SKM-1 (cell line): ENCODE data around the gene APOC3.
"Not testable (repeated sequence)": the region's sequence is repeated elsewhere in the genome, so short reads cannot be mapped to it uniquely, and the experiment has no call there.

Experiments
- DNase-seq: peaks from one replicate; lab custom pipeline; 2025; ENCODE audit not compliant: unreplicated experiment; lab: John Stamatoyannopoulos, UW

APOC3 gene

GRCh38 chr11:116828632-116829524, 829 bp upstream of the APOC3 start:
- DNase-seq, result no peak

DNA sequence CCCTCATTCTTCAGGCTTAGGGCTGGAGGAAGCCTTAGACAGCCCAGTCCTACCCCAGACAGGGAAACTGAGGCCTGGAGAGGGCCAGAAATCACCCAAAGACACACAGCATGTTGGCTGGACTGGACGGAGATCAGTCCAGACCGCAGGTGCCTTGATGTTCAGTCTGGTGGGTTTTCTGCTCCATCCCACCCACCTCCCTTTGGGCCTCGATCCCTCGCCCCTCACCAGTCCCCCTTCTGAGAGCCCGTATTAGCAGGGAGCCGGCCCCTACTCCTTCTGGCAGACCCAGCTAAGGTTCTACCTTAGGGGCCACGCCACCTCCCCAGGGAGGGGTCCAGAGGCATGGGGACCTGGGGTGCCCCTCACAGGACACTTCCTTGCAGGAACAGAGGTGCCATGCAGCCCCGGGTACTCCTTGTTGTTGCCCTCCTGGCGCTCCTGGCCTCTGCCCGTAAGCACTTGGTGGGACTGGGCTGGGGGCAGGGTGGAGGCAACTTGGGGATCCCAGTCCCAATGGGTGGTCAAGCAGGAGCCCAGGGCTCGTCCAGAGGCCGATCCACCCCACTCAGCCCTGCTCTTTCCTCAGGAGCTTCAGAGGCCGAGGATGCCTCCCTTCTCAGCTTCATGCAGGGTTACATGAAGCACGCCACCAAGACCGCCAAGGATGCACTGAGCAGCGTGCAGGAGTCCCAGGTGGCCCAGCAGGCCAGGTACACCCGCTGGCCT, 641 bp downstream of the APOC3 start:
- no peak for DNase-seq

DNA sequence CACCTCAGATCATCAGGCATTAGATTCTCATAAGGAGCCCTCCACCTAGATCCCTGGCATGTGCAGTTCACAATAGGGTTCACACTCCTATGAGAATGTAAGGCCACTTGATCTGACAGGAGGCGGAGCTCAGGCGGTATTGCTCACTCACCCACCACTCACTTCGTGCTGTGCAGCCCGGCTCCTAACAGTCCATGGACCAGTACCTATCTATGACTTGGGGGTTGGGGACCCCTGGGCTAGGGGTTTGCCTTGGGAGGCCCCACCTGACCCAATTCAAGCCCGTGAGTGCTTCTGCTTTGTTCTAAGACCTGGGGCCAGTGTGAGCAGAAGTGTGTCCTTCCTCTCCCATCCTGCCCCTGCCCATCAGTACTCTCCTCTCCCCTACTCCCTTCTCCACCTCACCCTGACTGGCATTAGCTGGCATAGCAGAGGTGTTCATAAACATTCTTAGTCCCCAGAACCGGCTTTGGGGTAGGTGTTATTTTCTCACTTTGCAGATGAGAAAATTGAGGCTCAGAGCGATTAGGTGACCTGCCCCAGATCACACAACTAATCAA, 2.2 kb downstream of the APOC3 start:
- DNase-seq, result no peak

- DNase-seq, result no peak
Observed at GRCh38 chr11:116832350-116833290, 2.9 kb downstream of the APOC3 start.

GRCh38 chr11:116833491-116833815, 3.7 kb downstream of the APOC3 start:
- DNase-seq, result no peak

- no peak for DNase-seq
Observed at GRCh38 chr11:116833816-116834534, 4.3 kb downstream of the APOC3 start.

DNA sequence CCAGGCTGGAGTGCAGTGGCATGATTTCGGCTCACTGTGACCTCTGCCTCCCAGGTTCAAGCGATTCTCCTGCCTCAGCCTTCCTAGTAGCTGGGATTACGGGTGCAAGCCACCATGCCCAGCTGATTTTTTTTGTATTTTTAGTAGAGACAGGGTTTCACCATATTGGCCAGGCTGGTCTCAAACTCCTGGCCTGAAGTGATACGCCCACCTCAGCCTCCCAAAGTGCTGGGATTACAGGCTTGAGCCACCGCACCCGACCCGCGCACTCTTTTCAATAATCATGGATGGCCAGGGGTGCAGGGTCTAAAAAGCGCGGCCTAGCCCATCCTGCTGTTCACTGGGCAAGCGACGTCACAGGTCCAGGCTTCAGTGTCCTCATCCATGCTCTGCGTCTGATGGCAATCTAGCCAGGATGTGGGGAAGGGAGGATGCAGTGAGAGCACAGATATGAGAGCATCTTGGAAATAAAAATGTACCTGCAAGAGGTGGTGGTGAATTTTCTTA, 4.9 kb downstream of the APOC3 start:
- DNase-seq, result not testable (repeated sequence)

DNA sequence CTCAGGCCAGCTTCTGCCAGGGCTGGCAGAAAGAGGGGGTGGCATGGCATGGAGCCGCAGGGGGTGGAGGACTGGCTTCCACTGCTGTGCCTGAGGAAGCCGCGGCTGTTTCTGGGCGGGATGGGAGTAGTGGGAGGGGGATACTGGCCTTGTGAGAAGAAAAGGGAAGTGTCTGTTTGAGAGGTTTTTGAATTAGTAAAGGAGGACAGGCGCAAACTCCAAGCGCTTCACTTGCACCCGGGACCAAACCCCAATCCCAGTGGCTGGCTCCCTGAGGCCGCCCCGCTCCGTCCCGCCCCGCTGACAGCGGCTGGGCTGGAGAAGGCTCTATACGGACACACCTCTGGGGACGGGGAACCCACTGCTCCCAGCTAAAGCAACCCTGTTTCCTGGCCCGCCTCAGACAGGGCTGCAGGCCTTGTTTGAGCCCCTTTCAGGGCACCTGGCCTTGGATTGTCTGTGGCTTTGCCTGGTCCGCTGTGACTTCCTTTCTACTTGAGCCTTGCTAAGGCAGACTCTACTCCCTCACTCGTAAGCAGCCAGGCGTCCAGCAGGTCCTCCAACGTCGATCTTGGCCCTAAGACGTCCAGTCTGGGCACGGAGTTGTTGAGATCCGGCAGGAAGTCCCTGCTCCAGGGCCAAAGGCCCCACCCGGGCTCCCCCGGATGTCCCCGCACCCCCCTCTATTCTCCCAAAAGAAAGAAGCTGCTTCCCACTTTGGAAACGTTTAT, 5.5 kb downstream of the APOC3 start:
- DNase-seq, result peak; percentile 51

- peak; percentile 69 for DNase-seq
Observed at GRCh38 chr11:116835791-116836631, 6.3 kb downstream of the APOC3 start.

DNA sequence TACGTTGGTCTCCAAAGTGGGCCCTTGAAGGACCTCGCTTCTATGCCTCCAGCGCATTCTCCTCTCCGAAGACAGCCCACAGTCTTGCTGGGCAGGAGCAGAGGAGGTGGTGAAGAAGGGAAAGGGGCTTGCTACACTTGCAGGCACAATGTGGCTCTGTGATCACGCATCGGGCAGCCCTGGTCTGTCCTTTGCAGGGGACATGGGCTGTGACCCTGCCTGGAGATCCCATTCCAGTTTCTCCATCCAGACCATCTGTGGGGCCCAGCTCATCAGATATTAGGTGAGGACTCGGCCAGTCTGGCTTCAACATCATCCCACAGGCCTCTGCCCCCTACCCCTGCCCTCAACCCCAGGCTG, 6.9 kb downstream of the APOC3 start:
- DNase-seq, result no peak

DNA sequence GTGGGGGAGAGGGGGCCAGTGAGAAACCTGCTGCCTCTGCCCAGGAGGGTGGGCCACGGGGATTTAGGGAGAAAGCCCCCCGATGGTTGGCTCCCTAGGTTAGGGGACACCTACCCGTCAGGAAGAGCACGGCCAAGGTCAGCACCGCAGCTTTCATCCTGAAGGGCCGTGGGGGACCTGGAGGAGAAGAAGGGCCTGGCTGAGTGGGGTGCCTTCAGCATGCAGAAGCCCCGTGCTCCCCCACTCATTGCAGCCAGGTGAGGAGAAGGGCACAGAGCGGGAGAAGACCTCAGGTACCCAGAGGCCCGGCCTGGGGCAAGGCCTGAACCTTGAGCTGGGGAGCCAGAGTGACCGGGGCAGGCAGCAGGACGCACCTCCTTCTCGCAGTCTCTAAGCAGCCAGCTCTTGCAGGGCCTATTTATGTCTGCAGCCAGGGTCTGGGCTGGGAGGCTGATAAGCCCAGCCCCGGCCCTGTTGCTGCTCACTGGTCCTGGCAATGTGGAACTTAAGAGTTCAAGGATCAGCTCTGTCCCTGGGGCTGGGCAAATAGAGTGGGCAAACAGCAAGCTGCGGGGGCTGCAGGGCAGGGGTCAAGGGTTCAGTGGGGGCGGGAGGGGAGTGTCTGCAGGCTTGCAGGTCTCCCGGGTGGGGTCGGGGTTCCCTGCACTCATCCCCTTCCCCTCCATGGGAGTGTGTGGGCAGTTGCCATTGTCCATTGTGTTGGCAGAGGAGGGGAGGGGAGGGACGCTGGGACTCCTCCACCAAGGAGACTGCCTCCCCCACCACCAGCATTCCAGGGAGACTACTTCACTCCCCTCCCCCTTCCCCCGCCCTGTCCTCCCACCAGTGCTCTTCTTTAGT, 7.8 kb downstream of the APOC3 start, which contains the start of gene APOA1:
TSS of gene APOA1 (minus strand) at position 392 of the 861 bp plus-strand sequence. CDS start at position 157, 235 bp downstream.
- no peak for DNase-seq

DNA sequence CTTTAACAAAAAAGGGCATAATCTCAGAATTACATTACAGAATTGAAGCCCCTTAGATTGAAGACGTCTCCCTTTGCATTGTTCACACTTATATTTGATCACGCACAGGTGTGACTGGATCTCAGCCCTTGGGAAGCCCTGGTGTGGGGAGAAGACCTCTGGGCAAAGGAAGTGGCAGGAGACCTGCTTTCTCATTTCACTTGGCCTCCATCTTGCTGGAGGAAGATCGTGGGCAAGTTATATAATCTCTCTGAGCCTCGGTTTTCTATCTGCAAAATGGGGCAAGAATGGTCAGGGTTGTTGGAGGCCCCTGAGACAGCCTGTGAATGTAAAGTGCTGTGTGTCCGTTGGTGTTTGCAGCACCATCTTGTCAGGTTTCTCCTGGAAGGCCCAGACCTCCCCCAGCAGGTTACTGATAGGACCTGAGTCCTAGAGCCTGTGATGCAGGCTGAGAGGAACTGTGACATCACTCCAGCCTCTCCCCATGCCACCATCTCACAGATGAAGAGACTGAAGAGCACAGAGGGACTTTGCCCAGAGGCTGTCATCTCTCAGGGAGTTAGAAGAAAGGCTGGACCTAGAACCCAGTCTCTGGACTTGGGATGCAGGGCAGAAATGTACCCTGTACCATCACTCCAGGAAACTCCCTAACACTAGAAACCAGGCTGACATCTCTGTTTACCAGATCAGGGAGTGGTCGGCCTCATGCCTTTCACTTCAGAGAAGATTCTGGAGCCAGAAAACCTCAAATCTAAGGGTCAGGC, 8.8 kb downstream of the APOC3 start:
- no peak for DNase-seq

DNA sequence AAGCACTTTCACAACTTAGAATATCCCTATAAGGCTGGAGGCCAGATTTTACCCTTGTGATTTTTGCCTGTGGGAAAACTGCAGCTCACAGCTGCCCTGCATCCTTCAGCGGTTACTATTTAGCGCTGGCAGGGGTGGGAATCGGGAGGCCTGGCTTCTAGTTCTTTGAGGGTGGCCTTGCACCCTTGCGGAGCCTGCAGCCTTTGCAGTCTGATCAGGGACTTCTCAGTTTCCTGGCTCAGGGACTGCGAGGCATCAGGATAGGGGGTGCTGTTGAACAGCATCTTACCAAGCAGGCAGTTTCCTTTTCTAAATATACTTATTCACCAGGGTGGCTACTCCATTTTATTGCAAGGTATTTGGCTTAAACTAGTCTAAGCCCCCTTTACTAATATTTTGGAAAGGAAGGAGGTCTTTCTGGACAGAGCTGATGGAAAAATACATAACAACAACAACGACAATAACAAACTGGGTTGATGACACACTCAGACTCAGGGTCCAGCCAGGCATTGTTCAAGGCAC, 10.6 kb downstream of the APOC3 start:
- no peak for DNase-seq

GRCh38 chr11:116840746-116841296, 11.1 kb downstream of the APOC3 start:
- DNase-seq, result no peak

- DNase-seq, result no peak
Observed at GRCh38 chr11:116842117-116842516, 12.4 kb downstream of the APOC3 start.

DNA sequence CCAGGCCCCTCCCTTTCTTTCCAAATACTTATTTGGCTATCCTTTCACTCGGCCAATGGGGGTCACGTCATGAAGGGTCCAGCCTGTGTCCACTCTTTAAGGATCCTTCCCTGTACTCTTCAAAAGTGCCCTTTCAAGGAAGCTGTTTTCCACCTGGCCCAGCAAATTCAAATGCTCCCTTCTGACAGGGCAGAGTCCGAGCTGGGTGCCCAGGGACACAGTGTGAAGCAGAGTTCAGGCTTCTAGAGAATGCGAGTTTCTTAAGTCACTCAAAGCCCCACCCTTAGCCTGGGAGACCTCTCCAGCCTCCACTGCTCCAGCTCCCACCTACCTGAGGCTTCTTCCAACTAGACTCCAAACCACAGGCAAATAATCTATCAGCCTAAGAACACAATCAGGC, 13.2 kb downstream of the APOC3 start:
- DNase-seq, result no peak
